Measurements from ENCODE around the gene TMC1.

Gene TMC1

GRCh38 chr9:72864327-72864726, 342.9 kb downstream of the TMC1 start:
- no peak for TF ChIP-seq CTCF (conservative IDR thresholded peaks at IDR 0.05; ENCODE audit: low read depth, low read length)
- no peak overlapping the region for H3K4me3 ChIP-seq (ENCODE audit: low read length)
- no peak for DNase-seq (ENCODE audit: low read depth)

- no peak for DNase-seq (ENCODE audit: low read depth)
- peak; percentile 47 for TF ChIP-seq CTCF (conservative IDR thresholded peaks at IDR 0.05; ENCODE audit: low read depth, low read length)
Observed at GRCh38 chr9:72871685-72872084, 350.3 kb downstream of the TMC1 start.

GRCh38 chr9:72872718-72873117, 351.3 kb downstream of the TMC1 start:
- no peak for DNase-seq (ENCODE audit: low read depth)
- no peak for TF ChIP-seq CTCF (conservative IDR thresholded peaks at IDR 0.05; ENCODE audit: low read depth, low read length)
- no peak overlapping the region for H3K4me3 ChIP-seq (ENCODE audit: low read length)

More at GRCh38 chr9:72871685-72872084, 350.3 kb downstream of the TMC1 start:
- no peak overlapping the region for H3K4me3 ChIP-seq (ENCODE audit: low read length)

- no peak for TF ChIP-seq CTCF (conservative IDR thresholded peaks at IDR 0.05; ENCODE audit: low read depth, low read length)
- no peak for DNase-seq (ENCODE audit: low read depth)
- no peak overlapping the region for H3K4me3 ChIP-seq (ENCODE audit: low read length)
Observed at GRCh38 chr9:72873456-72873855, 352.0 kb downstream of the TMC1 start.

GRCh38 chr9:72874344-72874743, 352.9 kb downstream of the TMC1 start:
- no peak overlapping the region for H3K4me3 ChIP-seq (ENCODE audit: low read length)
- no peak for DNase-seq (ENCODE audit: low read depth)

GRCh38 chr9:72875221-72875620, 353.8 kb downstream of the TMC1 start:
- no peak overlapping the region for H3K4me3 ChIP-seq (ENCODE audit: low read length)
- TF ChIP-seq CTCF (conservative IDR thresholded peaks at IDR 0.05; ENCODE audit: low read depth, low read length): no peak
- DNase-seq (ENCODE audit: low read depth): no peak

More at GRCh38 chr9:72874344-72874743, 352.9 kb downstream of the TMC1 start:
- no peak for TF ChIP-seq CTCF (conservative IDR thresholded peaks at IDR 0.05; ENCODE audit: low read depth, low read length)

GRCh38 chr9:72880821-72881220, 359.4 kb downstream of the TMC1 start:
- no peak overlapping the region for H3K4me3 ChIP-seq (ENCODE audit: low read length)
- no peak for TF ChIP-seq CTCF (conservative IDR thresholded peaks at IDR 0.05; ENCODE audit: low read depth, low read length)
- no peak for DNase-seq (ENCODE audit: low read depth)

Data from retinal pigment epithelial cell (primary cell).